ENCODE data around the gene ENTREP1.

Gene ENTREP1

DNA sequence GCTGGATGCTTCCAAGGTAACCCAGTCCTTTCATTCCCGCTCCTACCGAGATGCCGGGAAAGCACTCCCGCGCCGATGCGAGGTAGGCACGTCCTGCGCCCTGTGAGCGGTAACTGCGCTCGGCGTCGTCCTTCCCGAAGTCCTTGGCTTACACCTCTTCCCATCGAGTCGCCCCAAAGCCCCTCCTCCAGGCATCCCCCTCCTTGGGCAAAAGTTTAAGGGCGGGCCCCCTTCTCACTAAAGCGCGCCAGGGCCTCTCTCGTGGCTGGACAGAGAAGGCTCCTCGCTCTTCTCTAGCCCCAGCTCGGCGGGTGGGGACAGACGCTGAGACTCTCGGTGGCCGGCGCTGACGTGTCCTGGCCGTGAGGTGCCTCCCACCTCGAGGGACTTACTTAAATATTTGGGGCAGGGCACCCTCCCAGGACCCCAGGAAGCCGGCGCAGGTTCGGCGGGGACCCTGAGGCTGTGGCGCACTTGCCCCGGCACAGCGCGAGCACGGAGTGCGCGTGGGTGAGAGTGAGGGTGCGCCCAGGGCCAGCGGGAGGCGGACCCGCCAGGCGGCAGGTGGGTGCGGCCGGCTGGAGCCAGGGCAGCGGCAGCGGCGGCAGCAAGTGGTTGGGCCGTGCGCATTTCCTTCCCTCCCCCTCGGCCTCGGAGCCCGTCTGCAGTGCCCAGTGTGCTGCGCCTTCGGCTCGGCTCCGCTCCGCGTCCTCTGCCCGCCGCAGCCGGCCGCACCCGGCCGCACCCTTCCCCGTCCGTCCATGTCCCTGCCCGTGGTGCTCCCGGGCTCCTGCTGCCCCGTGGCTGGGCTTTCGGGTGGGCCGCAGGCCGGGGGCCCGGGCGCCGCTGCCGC is at the start of gene ENTREP1:
TSS of gene ENTREP1 (plus strand) at position 667 of the 853 bp plus-strand sequence. CDS start at position 762, 95 bp downstream.
- DNase-seq (ENCODE audit: extremely low read depth, low read depth): no peak
- TF ChIP-seq, protein P1, sequence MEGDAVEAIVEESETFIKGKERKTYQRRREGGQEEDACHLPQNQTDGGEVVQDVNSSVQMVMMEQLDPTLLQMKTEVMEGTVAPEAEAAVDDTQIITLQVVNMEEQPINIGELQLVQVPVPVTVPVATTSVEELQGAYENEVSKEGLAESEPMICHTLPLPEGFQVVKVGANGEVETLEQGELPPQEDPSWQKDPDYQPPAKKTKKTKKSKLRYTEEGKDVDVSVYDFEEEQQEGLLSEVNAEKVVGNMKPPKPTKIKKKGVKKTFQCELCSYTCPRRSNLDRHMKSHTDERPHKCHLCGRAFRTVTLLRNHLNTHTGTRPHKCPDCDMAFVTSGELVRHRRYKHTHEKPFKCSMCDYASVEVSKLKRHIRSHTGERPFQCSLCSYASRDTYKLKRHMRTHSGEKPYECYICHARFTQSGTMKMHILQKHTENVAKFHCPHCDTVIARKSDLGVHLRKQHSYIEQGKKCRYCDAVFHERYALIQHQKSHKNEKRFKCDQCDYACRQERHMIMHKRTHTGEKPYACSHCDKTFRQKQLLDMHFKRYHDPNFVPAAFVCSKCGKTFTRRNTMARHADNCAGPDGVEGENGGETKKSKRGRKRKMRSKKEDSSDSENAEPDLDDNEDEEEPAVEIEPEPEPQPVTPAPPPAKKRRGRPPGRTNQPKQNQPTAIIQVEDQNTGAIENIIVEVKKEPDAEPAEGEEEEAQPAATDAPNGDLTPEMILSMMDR (IDR thresholded peaks at IDR 0.05; ENCODE audit: low read depth, low read length): no peak

GRCh38 chr9:69276775-69277174 is 48.2 kb upstream of the ENTREP1 start:
- DNase-seq (ENCODE audit: extremely low read depth, low read depth): no peak
- TF ChIP-seq, protein P1 (IDR thresholded peaks at IDR 0.05; ENCODE audit: low read depth, low read length): no peak

- no peak for DNase-seq (ENCODE audit: extremely low read depth, low read depth)
- TF ChIP-seq, protein P1 (IDR thresholded peaks at IDR 0.05; ENCODE audit: low read depth, low read length): no peak
Measured at GRCh38 chr9:69279084-69279731, 45.8 kb upstream of the ENTREP1 start.

- no peak for DNase-seq (ENCODE audit: extremely low read depth, low read depth)
- TF ChIP-seq, protein P1 (IDR thresholded peaks at IDR 0.05; ENCODE audit: low read depth, low read length): no peak
Measured at GRCh38 chr9:69279733-69280132, 45.3 kb upstream of the ENTREP1 start.

DNA sequence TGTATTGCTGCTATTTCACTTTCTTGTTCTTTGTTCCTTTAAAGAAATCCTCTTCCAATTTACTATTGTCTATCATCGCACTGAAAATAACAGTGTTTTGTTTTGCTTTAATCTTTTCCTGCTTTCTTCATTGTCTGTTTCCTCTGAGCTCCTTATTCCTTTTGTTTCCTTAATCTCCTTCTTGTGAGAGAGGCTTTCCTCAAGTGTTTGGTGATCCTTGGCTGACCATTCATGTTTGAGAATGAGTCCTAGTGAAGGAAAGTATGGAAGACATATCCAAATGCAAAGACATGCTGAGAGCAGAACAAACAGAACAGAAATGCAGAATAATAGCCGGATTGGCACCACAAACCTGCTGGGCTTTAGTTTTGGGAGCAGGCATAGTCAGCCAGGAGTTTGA is 42.0 kb upstream of the ENTREP1 start:
- TF ChIP-seq, protein P1 (IDR thresholded peaks at IDR 0.05; ENCODE audit: low read depth, low read length): no peak
- DNase-seq (ENCODE audit: extremely low read depth, low read depth): no peak

DNA sequence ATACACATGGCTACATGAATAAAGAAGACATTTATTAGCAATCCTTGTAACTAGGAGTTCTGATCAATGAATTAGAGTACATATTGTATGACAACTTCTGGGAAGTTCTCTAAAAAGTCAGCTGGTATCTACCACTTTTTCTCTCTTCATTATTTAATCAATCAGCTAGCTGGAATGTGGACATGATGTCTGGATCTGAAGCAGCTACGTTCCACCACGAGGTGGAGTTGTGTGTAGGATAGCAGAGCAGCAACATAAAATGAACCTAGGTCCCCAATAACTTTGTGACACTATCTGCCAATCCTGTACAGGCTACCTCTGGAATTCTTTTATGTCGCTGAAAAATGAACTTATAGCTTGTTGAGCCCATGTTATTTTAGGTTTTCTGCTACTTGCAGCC is 32.9 kb upstream of the ENTREP1 start:
- TF ChIP-seq, protein P1 (IDR thresholded peaks at IDR 0.05; ENCODE audit: low read depth, low read length): no peak
- no peak for DNase-seq (ENCODE audit: extremely low read depth, low read depth)

DNA sequence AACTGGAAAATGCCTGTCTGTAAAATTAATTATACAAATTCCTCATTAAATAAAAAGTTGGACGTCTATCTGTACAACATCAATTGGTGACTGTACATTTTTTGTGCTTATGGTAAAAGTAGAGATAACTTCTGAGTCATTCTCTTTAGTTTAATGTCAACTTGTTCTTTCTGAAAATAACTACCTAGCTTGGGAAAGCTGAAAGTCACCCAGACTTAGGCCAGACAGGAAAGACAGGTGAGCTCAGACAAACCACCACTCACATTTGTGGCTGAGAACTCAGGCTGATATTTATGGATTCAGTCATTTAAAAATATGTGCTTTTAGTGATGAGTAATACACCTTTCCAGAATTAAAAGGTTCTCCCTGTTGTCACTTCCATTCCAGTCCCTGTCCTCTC is 31.9 kb upstream of the ENTREP1 start:
- TF ChIP-seq, protein P1 (IDR thresholded peaks at IDR 0.05; ENCODE audit: low read depth, low read length): no peak
- no peak for DNase-seq (ENCODE audit: extremely low read depth, low read depth)

Data from AG09319 (cell line).